Measurements from ENCODE around the gene MIPEP. TPM values are rescaled to one million over a fixed set of nuclear protein-coding genes. Genes with fewer than 3 reads are reported as not detected.

Gene MIPEP
- total RNA-seq, 1 donor from 2014 or later: 11.2 TPM

DNA sequence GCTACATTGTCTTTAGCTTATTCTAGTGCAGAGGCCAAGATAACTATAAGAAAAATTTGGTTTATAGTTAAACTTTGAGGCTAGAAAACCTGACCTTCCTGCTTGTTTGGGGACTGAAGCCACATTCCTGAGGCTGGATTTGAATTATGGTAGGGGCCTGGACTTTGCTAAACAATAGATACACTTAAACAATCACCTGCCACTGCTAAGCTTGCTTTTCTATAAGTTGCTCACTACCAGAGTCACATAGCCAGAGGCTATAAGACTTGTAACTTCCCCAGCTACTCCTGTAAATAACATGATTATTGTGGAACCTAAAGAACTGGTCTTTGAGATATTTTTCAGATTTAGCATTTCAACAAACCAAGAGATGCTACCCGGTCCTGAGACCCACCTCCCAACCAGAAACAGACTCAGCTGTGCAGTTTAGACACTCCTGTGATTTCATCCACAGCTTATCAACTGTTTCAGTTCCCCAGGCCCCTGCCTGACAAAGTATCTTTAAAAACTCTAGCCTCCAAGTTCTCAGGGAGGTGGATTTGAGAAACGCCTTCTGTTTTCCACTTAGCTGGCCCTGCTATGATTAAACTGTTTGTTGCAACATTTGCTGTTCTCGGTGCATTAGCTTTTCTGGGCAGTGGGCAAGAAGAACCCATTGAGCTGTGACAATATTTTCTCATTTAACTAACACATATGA, 77.7 kb downstream of the MIPEP start:
- intact Hi-C loops (cut with micrococcal nuclease): no loop called here

DNA sequence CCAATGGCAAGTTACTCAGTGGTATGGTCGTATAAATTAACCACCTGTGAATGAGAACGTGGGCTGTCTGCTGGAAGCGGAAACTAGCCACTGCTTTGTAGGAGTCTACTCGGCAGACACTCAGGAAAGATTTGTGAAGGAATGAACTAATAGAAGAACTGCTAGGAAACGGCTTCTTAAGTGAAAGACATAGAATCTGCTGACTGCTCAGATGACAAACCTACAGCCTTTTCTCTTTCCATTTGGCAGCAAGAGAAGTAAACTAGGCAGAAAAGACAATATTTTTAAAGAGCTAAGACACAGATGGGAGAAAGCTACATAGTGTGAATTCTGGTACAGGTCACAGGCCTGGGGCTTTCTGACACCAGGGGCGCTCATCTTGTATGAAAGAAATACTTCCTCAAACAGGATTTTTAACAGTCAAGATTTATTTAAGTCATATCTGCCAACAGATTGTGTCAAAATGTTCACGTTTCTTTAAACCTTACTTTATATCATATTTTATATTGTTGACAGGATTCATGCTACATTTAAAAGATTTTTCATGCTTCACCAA, 78.4 kb downstream of the MIPEP start:
- intact Hi-C loops (cut with micrococcal nuclease): no loop called here

DNA sequence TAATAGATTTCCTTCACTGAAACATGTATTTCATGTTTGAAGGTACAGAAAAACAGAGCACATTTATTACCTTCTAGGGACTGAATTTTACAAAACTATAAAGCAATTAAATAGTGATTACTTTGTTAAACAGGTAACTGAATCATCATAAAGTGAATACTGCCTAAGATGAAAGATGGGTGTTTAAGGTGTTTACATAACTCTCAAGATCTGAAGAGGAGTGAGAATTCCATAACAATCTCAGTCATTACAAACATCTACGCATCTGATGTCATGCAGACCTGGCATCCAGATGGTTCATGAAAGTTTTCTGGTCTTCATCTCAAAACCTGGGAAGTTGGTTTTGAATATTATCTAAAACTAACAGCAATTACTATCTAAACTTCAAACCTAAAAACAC, 80.4 kb downstream of the MIPEP start:
- intact Hi-C loops (cut with micrococcal nuclease): no loop called here

DNA sequence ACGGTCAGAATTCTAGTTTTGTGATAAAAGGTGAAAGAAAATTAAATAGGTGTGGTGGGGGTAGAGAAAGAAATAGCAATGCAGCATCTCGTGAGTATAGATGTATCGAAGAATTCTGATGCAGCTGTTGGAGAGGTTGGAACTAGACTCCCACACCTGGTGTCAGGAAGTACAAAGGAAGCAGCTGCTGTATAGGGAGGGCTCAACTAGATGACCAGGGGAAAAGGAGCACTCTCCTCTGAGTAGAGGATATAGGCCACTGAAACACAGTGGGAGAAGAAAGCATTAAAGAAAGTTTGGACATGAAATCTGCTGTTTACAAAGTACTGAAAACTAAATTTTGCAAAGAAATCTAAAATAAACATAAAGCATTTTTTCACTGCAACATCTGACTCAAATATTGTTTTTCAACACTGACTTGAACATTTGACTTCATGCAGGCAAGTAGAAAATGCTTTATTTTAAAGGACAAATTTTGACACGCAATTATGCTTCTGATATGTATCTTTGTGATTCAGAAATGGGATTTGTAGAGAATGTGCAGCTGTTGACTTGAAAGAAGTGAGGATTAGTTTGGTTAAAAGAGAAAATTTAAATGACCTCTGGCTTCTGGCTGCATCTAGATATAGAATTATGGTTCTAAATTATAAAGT, 82.2 kb downstream of the MIPEP start:
- intact Hi-C loops (cut with micrococcal nuclease): no loop called here

DNA sequence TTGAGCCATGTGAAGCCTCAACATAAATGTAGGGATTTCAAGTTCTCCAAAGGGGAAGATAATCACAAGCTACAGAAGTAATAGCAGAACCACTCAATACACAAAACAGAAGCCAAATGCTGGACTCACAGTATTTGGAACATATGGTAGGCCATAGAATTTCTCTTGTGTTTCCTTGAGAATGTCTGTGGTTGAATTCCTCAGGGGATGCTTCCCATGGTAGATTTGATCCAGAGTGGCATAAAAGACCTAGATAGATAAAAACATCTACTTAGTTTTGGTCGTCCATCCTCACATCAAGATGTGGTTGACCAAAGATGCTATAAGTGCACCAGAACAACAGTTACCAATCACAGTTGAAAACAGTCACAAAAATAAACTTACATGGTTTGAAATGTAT, 83.4 kb downstream of the MIPEP start:
- intact Hi-C loops (cut with micrococcal nuclease): no loop called here

DNA sequence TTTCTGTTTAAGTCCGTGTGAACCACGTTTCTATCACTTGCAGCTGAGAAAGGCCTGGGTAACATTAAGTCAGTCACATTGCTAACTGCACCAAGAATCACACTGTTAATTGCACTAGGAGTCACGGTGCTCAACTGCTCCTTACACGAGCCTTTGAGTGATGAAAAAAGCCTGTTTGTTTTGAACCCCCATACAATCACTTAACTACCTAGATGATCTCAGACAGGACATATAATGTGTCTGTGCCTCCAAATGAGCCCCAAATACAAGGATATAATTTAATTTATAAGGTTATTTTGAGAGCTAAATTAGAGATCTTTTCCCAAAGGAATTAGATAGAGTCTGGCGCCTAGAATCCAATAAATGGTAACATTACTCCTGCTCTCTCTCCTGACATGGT, 84.1 kb downstream of the MIPEP start:
- intact Hi-C loops (cut with micrococcal nuclease): no loop called here

DNA sequence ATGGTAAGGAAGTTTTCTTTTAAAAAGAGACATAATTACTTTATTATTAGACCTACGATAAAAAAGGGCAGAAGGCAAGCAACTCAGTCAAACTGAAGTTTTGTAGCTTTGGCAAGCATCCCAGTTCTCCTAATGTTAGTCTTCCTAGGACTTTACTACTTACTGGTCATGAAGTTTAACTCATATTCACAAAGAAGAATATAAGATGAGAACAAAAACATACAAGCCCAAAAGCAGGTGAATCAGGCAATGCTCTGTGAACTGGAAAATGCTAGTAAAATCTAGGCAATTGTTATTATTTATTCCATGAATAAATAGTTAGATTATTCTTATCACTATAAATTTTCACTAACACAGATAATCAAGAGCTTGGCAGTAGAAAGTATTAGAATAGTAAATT, 85.0 kb downstream of the MIPEP start:
- intact Hi-C loops (cut with micrococcal nuclease): no loop called here

DNA sequence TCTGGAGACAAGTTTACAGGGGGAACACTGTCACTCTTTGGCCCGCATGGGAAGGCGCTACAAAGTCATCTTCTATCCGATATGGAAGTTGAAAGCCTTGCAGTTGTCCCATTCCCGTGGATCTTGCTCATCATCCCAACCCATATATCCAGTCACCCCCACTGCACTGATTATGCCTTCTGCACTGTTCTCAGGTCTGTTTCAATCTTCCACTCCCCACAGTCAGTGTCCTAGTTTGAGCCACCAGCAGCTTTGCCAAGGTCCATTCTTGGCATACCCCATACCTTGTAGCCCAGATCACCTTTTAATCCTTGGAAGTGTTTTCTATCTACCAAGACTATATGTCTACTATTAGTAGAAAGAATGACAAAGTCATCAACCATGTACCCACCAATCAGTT, 88.1 kb downstream of the MIPEP start:
- intact Hi-C loops (cut with micrococcal nuclease): no loop called here

DNA sequence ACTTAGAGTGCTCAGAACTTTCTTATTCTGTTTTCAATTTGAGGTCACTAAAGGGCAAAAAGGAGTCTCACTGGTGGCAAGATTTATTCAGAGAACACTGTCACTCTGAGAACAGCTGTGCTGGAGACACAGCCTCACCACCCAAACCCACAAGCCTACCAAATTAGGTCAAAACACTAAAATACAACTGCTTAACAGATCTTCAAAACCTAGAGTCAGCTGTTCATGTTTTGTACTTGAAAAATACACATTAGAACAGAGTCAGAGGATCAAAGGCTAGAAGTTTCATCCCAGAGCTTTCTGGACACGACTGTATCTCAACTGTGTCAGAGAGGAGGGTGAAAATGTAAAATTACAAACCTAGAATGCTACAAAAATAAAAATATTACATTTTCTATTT, 89.3 kb downstream of the MIPEP start:
- intact Hi-C loops (cut with micrococcal nuclease): loop anchor here (1.0 kb wide), 1 partner anchor 17 kb away; no protein-coding TSS in a partner anchor

DNA sequence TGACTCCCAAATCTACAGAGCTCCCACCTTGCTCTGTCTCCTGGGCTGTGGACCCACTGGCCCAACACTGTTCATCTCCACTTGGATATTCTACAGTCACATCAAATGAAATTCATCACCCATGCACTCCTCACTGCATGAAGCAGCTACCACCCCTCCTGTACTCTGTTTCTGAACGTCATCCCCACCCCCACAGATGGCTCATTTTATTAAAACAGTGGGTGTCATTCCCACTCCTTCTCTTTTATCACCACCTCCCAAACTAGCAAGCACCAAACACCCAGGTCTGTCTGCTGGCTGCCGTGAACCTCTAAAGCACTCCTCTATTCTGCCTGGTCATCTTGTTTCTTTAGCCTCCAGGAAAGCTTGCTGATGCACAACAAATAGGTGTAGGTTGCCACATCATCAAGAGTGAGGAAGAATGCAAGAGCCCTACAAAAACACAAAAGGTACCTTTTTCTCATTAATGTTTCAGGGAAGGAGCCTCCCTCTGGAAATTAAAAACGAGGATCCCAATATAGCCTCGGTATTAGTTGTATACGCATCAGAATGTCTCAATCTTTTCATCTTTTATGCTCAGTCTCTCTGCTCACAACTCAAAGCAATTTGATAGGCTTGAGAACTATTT, 91.8 kb downstream of the MIPEP start:
- intact Hi-C loops (cut with micrococcal nuclease): no loop called here

DNA sequence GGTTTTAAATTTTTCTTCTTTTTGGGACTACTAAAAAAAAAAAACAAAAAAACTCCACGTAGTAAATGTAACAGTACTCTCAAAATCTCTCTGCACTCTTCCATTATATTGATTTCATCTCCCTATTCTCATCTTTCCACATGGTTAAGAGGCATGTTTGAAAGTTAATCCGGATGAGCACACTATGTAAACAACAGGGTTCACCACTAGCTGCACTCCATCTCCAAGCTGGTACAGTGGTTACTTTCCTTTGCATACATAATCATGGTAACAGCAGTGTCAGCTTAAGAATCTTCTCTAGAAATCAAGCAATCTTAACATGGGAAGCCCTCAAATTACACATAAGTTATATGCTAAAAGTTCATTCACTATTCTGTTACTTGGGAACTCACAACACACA, 92.6 kb downstream of the MIPEP start:
- intact Hi-C loops (cut with micrococcal nuclease): no loop called here

DNA sequence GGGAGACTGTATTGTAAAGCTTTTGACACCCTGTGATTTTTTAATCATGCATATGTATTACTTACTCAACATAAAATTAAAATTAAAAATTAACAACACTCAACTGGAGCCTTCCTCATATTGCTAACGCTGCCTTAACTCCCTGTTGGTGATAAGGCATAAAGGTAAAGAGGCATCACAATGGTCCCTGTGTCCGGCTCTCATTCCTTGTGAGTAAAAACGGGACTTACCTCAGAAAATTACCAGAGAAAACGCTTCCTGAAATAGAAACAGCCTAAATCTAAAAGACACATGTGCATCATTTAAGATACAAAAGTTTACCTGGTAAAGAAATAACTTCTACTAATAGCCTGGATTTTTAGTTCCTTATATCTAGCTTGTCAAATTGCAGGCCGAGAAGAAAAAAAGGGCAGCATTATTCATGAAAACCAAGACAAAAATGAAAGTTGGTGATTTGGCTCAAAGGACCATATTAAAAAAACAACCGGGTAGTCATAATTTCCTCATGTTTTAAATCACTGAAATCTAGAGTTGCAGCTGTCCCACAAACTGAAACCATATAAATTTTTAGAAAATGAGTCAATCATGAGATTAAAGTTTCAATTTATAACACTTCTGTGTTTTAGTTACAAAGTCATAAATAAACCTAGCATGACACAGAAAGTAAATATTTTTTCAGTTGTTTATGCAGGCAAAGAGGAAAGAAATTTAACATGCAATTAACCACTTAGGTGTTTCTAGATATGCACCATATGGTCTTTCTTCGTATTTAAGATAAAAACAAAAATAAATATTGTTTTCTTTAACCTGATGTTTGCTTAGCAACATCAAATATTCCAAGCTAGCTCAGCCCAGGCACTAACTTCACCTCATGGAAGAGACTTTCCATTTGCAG, 94.7 kb downstream of the MIPEP start:
- intact Hi-C loops (cut with micrococcal nuclease): loop anchor here (2.0 kb wide), 1 partner anchor 44 kb away; no protein-coding TSS in a partner anchor

DNA sequence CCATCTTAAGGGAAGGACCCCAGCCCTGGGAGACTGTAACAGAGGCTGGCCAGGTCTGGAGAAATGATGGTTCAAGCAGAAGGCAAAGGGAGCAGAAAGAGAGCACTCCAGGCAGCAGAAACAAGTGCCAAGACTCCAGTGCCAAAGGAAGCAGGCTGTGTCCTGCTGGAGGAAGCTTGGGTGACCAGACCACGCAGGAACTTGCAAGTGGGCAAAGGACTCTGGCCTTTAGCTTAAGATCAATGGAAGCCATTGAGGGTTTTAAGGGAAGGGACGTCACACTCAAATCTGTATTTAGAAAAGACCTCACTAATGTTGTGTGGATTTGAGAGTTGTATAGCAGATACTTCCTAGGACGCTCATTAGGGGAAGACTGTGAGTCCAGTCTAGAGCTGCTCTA, 95.5 kb downstream of the MIPEP start:
- intact Hi-C loops (cut with micrococcal nuclease): loop anchor here (2.0 kb wide), 1 partner anchor 43 kb away; no protein-coding TSS in a partner anchor

DNA sequence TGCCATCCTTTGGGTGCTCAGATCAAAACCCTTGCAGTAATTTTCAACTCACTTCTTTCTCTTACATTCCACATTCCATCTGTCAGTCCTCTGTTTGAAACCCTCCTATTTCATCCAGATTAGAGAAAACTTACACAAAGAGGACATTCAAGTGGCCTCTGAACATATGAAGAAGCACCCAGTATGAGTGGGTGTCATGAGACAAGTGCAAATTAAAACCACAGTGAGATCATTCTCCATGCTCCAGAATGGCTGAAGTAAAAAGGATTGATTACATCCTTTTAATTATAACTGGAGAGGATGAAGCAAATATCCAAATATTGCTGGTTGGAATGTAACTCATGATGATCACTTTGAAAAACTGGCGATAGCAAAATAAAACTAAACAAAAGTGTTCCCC, 96.5 kb downstream of the MIPEP start:
- intact Hi-C loops (cut with micrococcal nuclease): no loop called here

DNA sequence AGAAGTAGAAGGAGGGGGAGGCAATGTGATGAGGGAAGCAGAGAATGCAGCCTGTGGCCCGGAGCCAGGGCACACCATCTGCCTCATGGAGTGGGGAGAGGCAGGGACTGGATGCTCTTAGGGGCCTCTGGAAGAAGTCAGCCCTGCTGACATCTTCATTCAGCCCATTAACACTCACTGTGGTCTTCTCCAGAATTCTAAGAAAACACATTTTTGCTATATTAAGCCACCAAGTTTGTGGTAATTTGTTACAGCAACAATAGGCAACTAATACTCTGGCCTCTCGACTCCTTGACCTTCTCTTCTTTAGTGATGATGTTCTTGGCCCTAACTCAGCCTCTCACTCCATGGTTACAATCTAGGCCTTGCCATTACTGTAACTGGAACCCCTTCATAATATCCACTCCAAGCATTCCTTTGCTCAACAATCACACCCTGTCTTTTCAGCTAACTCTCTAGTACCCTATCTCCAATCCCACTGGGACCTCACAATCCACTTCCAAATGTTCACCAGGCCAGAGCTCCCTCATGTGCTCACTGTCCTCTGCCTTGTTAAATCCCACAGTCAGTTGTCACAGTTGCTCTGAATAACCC, 98.5 kb downstream of the MIPEP start:
- intact Hi-C loops (cut with micrococcal nuclease): no loop called here

DNA sequence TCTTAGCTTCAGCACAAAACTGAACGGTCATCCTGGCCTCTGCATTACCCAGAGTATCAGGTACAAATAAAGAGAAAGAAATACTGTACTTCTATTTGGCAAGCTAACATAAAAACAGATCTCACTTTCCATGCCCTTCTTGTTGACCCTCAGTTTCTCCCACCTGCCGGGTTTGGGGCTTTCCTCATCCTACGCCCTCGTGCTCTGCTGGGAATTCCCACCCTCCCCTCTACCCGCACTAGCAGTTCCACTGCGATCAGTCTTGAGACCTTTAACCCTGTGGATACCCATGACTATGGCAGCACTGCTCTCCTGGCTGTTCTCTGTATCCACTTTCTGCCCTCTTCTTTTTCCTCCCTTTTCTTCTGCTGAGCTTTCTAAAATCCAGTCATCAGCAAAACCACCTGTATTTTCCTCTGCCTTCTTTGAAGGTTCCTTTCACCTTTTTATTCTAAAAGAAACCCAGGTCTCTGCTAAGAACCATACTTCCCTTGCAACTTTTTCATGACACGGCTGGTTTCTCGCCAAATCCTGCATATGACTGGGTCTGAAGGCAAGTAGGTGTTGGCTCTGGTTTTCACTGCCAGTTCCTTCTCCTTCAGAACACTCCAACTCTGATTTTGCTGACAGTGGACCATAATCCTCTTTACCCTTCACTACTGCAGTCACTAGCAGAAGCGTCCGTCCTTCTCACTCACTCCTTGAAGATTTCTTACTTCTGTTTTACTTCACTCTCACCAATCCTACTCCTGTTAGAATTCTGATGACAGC, 99.4 kb downstream of the MIPEP start:
- intact Hi-C loops (cut with micrococcal nuclease): no loop called here

DNA sequence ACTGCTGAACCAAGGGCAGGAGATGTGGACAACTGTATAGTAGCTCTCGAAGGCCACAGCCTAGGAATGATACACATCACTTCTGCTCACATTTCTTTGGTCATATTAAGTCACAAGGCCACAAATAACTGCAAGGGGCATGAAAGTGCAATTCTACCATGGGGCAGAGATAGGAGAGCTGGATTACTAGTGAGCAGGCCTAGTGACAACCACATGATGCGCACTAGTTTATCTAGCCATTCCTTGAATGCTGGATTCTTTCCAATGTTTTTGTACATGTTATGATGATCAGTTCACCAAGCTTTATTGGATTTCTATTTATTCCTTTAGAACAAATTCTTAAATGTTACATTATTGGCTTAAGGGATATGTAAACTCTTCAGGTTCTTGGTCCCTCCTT, 100.7 kb downstream of the MIPEP start:
- intact Hi-C loops (cut with micrococcal nuclease): no loop called here

DNA sequence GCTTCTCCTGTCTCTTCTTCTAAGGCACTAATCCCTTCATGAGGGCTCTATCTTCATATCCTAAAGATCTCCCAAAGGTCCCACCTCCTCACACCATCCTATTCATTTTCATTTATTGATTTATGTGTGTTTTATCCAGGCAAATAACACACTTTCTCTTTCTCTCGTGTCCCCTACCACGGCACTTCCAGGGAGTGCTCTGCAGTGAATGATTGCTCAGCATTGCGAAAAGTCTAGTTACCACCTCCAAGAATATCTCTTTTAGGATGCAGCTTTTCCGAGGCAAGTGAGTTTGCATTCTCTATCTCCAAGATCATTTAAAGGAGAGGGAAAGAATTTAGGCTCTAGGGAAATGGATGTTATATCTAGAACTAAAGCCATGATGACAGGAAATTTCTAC, 101.7 kb downstream of the MIPEP start:
- intact Hi-C loops (cut with micrococcal nuclease): no loop called here

DNA sequence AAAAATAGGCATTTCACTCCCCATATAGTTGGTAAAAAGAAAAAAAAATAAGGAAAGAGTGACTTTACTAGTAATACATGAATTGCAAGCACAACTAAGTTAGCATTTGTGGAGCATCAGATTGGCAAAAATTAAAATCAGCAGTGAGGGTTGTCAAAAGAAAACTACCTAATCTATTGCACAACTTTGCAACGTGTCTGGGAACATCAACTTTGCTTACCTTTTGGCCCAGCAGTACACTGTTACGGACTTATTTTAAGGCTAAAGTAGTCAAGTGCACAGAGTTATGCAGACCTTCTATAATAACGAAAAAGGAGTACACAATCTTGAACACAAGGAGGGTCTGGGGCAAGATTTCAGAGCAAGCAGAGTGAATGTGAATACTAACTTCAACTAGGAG, 102.6 kb downstream of the MIPEP start:
- intact Hi-C loops (cut with micrococcal nuclease): no loop called here

DNA sequence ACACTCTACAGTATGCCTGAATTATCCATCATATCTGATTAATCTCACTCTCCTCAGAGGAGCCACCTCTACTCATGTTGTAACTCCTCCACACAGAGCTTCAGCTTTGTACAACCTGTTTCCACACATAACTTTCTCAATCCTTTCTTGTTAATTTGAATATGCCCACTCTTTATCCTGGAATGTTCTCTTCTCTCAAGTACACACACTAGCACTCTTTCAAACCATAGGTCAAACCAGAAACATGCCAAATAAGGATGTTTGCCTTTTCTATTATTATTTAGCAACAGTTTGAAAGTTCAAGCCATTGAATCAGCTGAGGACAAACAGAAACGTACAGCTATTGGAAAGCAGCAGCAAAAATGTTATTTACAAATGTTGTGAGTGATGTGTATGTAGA, 110.3 kb downstream of the MIPEP start:
- intact Hi-C loops (cut with micrococcal nuclease): no loop called here
